WTC11 (cell line): Measurements from ENCODE around the gene LAMA3. TPM values are rescaled to one million over a fixed set of nuclear protein-coding genes. Genes with fewer than 3 reads are reported as not detected.

ENCODE experiments used
- ATAC-seq: fragments of 200-7000 bp; cut with Tn5 transposase; 2 replicates; pipeline ENCODE4 v1.10.0; 2021; ENCODE audit warnings: mild to moderate bottlenecking, moderate library complexity
- CTCF ChIA-PET: fragments of 300-600 bp; sonication (Branson Sonifier 250); formaldehyde crosslinking; loops from one replicate; lab custom pipeline; 2021; ENCODE audit warnings: antibody characterized with exemption; lab: Charles Lee
- POLR2A ChIA-PET: fragments of 350-600 bp; sonication (Branson Sonifier 250); formaldehyde crosslinking; loops from one replicate; lab custom pipeline; 2021; ENCODE audit warnings: antibody characterized with exemption; lab: Charles Lee
- DNase-seq: peaks from one replicate; pipeline ENCODE4 v3.0.0; 2021; ENCODE audit warnings: low spot score
- H3K27ac Mint-ChIP-seq: 2 replicates; pipeline ENCODE4 v1.8.0; 2021; ENCODE audit warnings: mixed read lengths
- H3K27me3 Mint-ChIP-seq: 2 replicates; pipeline ENCODE4 v1.8.0; 2021; ENCODE audit warnings: low read depth, mild to moderate bottlenecking, moderate library complexity, mixed read lengths
- H3K36me3 Mint-ChIP-seq: 2 replicates; pipeline ENCODE4 v1.8.0; 2021; ENCODE audit warnings: mixed read lengths
- H3K4me1 Mint-ChIP-seq: 2 replicates; pipeline ENCODE4 v1.8.0; 2022; ENCODE audit warnings: mixed read lengths
- H3K4me3 Mint-ChIP-seq: 2 replicates; pipeline ENCODE4 v1.8.0; 2021; ENCODE audit warnings: mild to moderate bottlenecking, moderate library complexity, mixed read lengths
- H3K9me3 Mint-ChIP-seq: 2 replicates; pipeline ENCODE4 v1.8.0; 2021; ENCODE audit warnings: mixed read lengths
- ARID4B ChIP-seq: sonication (generic); formaldehyde crosslinking; IDR thresholded peaks from 2 replicates; pipeline ENCODE4 v1.8.0; 2023; ENCODE audit warnings: missing genetic modification reagents, mild to moderate bottlenecking, borderline replicate concordance
- ATF1 ChIP-seq: sonication (generic); formaldehyde crosslinking; IDR thresholded peaks from 2 replicates; pipeline ENCODE4 v1.8.1; 2023; ENCODE audit warnings: mild to moderate bottlenecking, moderate library complexity, missing genetic modification reagents
- ATF2 ChIP-seq: sonication (generic); formaldehyde crosslinking; IDR thresholded peaks from 2 replicates; pipeline ENCODE4 v1.8.1; 2022; ENCODE audit warnings: low read depth, missing genetic modification reagents, borderline replicate concordance
- CBFB ChIP-seq: sonication (generic); formaldehyde crosslinking; IDR thresholded peaks from 2 replicates; pipeline ENCODE4 v1.8.1; 2022; ENCODE audit warnings: mild to moderate bottlenecking, low read depth, missing genetic modification reagents
- CREB1 ChIP-seq: sonication (generic); formaldehyde crosslinking; IDR thresholded peaks from 2 replicates; pipeline ENCODE4 v1.8.0; 2023; ENCODE audit warnings: mild to moderate bottlenecking, missing genetic modification reagents
- CREM ChIP-seq: sonication (generic); formaldehyde crosslinking; IDR thresholded peaks from 2 replicates; pipeline ENCODE4 v1.8.1; 2022; ENCODE audit warnings: mild to moderate bottlenecking, missing genetic modification reagents, moderate library complexity
- CTCF ChIP-seq: fragments of 200-600 bp; IDR thresholded peaks from 2 replicates; pipeline ENCODE4 v1.8.0; 2022; ENCODE audit warnings: antibody characterized with exemption
- ETV6 ChIP-seq: sonication (generic); formaldehyde crosslinking; IDR thresholded peaks from 2 replicates; pipeline ENCODE4 v1.8.1; 2022; ENCODE audit warnings: mild to moderate bottlenecking, missing genetic modification reagents
- IRF1 ChIP-seq: sonication (generic); formaldehyde crosslinking; IDR thresholded peaks from 2 replicates; pipeline ENCODE4 v1.8.0; 2023; ENCODE audit warnings: missing genetic modification reagents
- JAZF1 ChIP-seq: fragments of 250-450 bp; sonication (Bioruptor Pico); IDR thresholded peaks from 2 replicates; pipeline ENCODE4 v1.9.0; 2021; ENCODE audit warnings: moderate library complexity, mild to moderate bottlenecking, inconsistent platforms
- NFYB ChIP-seq: sonication (generic); formaldehyde crosslinking; conservative IDR thresholded peaks from 2 replicates; pipeline ENCODE4 v1.8.0; 2022; ENCODE audit warnings: low read depth, missing genetic modification reagents
- NR3C1 ChIP-seq: sonication (generic); formaldehyde crosslinking; conservative IDR thresholded peaks from 2 replicates; pipeline ENCODE4 v1.8.1; 2023; ENCODE audit warnings: low read depth, mild to moderate bottlenecking, missing genetic modification reagents
- RELA ChIP-seq: sonication (generic); formaldehyde crosslinking; IDR thresholded peaks from 2 replicates; pipeline ENCODE4 v1.8.1; 2022; ENCODE audit warnings: missing genetic modification reagents, mild to moderate bottlenecking, borderline replicate concordance
- ZNF281 ChIP-seq: sonication (generic); formaldehyde crosslinking; IDR thresholded peaks from 2 replicates; pipeline ENCODE4 v1.8.0; 2023; ENCODE audit warnings: mild to moderate bottlenecking, missing genetic modification reagents
- ZNF396 ChIP-seq: fragments of 250-450 bp; sonication (Bioruptor Pico); IDR thresholded peaks from 2 replicates; pipeline ENCODE4 v1.8.0; 2021; ENCODE audit warnings: mild to moderate bottlenecking, moderate library complexity, borderline replicate concordance
- total RNA-seq: library from RNA; stranded (reverse); gene quantifications from 3 replicates; pipeline ENCODE4 v1.2.3, GENCODE V29; 2021

The LAMA3 gene
- total RNA-seq, 1 experiment from 2014 or later, result 0.83 TPM

- no peaks in the 10 kb centered on the region for H3K4me1 Mint-ChIP-seq
- H3K27me3 Mint-ChIP-seq, result no peaks in the 10 kb centered on the region
- no peak for TF ChIP-seq NFYB (CRISPR knock-in tag)
- no peak for TF ChIP-seq ARID4B (CRISPR knock-in tag)
- no peak for TF ChIP-seq CREM
- peak; percentile 19; the same call in 1 of the 2 replicates for TF ChIP-seq CTCF
- H3K9me3 Mint-ChIP-seq, result peaks cover 8% of the 10 kb centered on the region
- ATAC-seq, result peak; percentile 78
- H3K36me3 Mint-ChIP-seq, result 0 out of 2 replicates have a peak, but pooled peaks cover 3% of the 10 kb centered on the region
- H3K27ac Mint-ChIP-seq, result no peak overlapping the region
- ChIA-PET CTCF (interaction anchor here (0.5 to 3.2 kb wide), 34 partner anchors 10 to 410 kb away, joined by 3 to 66 read pairs (median 3); partner anchors contain the start of gene NPC1), POLR2A (no interaction called here)
- H3K4me3 Mint-ChIP-seq, result no peak overlapping the region
- DNase-seq, result no peak
Observed at GRCh38 chr18:23703057-23703986, 14.1 kb downstream of the LAMA3 start.

GRCh38 chr18:23703987-23704384 is 14.7 kb downstream of the LAMA3 start:
- Mint-ChIP-seq H3K9me3 (peaks cover 8% of the 10 kb centered on the region), H3K4me1 (no peaks in the 10 kb centered on the region), H3K4me3 (no peak overlapping the region), H3K36me3 (0 out of 2 replicates have a peak, but pooled peaks cover 3% of the 10 kb centered on the region), H3K27ac (no peak overlapping the region), H3K27me3 (no peaks in the 10 kb centered on the region)
- TF ChIP-seq ATF1 (CRISPR knock-in tag), result no peak
- no peak for TF ChIP-seq JAZF1 (CRISPR knock-in tag)
- TF ChIP-seq RELA (CRISPR knock-in tag), result no peak
- TF ChIP-seq CBFB (CRISPR knock-in tag), result no peak
- no peak for TF ChIP-seq ATF2 (CRISPR knock-in tag)
- TF ChIP-seq CREB1 (CRISPR knock-in tag), result no peak
- TF ChIP-seq IRF1 (CRISPR knock-in tag), result no peak
- TF ChIP-seq ETV6 (CRISPR knock-in tag), result no peak
- TF ChIP-seq ZNF281, result no peak
- no peak for TF ChIP-seq ZNF396 (CRISPR knock-in tag)
- TF ChIP-seq NR3C1 (CRISPR knock-in tag), result no peak
- no peak for ATAC-seq
- CTCF ChIA-PET, result interaction anchor here (1.0 to 3.2 kb wide), 7 partner anchors 10 to 188 kb away, joined by 3 to 66 read pairs (median 10); no protein-coding TSS in a partner anchor
- DNase-seq, result no peak
- POLR2A ChIA-PET, result interaction anchor here (0.6 kb wide), 1 partner anchor 1121 kb away, joined by 3 read pairs; no protein-coding TSS in a partner anchor
